Left renal pelvis (tissue), 4 donors: Measurements from ENCODE around the gene USP2. TPM values are rescaled to one million over a fixed set of nuclear protein-coding genes. Genes with fewer than 3 reads are reported as not detected.

ENCODE experiments used
- DNase-seq, 4 donors: peaks; one replicate each; pipeline ENCODE4 v3.0.0-alpha.2; 2013; ENCODE audit warnings: low read depth in 4 of 4, low spot score in 3 of 4
- polyA plus RNA-seq, 4 donors: library from polyadenylated mRNA; unstranded; fragments of 120-200 nt; gene quantifications; one replicate each; pipeline ENCODE4 v1.2.1, GENCODE V29; 2013; ENCODE audit not compliant: insufficient read length in 4 of 4

USP2 gene
- polyA plus RNA-seq, 4 donors, result 1.7 to 15.9 (median 9.5) TPM

DNA sequence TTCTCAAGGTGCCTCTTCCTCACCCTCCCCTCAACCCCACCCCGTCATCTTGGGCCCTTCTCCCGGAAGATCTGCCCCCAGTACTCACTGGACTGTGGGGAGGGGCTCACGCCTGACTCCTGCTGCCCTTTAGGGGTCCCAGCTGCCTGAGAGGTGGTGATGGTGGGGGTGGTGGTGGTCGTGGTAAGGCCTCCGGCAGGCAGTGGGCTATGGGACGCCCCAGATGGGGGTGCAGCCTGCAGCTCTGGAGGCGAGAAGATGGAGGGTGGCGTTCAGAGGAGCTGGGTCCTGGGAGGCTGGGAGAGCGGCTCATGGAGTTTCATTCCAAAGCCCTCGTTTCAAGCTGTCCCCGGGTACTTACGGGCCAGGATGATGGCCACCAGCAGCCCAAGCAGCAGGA is 35.8 kb downstream of the USP2 start:
- no peak for DNase-seq

DNA sequence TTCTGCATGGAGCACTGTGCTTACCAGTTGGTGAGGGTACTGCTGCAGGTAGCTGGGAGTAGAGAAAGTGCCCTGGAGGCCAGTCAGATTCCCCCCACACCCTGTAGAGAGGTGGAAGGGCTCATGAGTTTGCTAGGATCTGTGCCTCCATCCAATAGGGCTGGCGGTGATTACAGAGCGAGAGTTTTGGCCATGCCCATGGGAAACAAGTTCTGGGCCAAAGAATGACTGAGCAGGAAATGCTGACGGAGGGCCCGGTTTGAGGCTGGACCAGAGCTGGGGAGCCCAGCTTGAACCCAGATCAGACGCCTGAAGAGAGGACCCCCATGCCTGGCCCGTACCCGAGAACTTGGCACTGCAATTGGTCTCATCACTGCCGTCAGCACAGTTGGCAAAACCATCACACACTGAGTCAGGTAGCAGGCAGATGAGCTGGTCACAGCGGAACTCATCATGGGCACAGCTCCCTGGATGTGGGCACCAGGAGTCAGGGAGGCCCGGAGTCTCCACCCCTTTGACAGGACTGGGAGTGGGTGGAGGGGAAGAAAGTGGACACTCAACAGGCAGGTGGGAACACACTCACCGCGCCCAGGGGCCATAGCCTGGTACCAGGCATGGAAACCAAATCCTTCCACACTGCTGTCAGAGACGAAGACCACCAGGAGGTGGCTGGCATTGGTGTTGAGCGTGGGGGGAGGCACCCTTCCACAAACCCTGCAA is 37.0 kb downstream of the USP2 start:
- no peak for DNase-seq

DNA sequence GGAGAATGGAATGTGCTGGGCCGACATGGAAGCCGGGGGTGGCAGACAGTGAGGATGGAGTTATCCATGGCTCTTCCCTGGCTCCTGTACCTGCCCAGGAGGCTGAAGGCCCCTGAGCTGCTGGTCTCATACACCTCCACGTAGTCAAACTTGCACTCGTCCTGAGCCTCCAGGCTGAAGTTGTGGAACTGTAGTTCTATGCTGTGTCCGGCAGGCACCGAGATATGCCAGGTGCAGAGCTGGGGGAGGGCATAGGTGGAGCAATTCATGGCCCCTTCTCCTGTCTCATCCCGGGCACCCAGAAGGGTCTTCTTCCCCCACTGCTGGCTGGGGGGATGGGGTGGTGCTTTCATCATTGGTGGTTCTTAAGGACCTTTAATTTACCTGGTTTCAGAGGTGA is 37.8 kb downstream of the USP2 start:
- DNase-seq, result no peak

DNA sequence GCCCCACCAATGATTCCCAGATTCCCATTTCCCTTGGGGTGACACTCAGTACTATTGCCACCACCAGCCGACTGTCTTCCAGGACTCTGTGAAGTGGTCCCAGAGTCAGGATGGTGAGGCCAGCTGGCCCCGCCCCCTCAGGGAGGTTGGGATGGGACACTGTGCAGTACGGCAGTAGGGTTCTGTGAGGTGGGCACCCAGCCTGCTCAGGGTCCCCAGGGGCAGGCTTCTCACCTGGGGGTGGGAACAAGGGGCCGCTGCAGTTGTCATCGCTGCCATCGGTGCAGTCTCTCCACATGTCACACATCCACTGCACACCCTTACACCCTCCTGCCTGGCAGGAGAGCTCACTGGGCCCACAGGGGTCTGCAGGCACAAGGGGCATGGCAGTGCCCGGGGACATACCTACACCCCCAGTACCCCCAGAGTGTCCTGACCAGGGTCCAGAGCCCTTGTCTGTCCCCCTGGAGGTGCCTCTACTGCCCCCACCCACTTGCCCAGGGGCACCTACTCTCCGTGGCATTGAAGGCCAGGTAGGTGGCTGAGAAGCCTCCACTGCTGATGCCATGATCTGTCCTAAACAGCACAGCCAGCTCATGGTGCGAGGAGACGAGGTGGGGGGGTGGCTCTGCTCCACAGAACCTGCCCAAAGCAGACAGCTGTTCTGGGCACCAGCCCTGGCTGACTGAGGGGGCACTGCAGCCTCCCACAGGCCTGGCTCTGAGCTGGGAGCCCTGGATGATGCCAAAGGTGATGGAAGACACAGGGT is 38.9 kb downstream of the USP2 start:
- no peak for DNase-seq

DNA sequence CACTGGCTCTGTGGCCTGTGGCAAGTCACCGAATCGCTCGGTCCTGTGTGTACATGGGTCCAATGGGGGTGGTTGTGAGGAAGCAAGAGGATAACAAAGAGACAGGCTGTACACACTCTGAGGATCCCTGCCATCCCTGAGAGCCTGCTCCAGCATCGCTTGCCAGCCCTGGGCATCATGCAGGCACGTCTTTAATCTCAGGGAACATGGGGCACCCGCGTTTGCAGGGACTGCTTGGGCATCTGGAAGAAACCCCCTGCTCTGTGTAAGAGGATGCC is 39.5 kb downstream of the USP2 start:
- DNase-seq, result no peak

DNA sequence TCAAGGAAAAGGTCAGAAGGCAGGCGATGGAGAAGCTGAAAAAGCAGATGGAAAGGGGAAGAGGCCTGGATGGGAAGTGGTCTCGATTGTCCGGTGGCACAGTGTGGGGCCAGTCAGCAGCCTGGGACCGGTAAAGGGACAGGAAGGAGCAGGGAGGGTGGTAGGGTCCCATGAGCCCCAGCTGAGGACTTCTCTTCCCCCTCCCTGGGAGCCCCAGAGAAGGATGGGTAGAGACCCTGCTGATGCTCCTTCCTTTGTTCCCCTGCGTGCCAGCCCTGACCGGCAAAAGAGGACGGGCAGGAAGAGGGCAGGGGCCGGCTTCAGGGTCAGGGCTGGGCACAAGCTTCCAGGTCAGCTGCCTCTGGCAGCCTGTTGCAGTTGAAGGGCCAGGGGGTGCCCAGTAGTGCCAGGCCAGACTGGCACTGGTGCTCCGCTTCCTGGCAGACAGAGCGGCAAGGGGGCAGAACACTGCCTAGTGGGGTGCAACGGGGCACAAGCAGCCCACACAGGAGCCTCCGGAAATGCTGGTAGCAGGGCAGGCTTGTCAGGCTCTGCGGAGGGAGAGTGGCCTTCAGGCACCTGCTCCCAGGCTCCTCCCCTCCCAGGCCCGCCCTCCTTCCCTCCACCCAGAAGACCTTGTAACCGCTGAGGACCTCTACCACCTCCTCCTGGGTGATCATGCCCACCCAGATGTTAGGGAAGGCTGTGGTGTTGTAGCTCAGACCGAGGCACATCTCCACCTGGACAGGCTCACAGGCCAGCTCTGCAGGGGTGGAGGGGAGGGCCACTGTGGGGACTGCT is 40.1 kb downstream of the USP2 start:
- no peak for DNase-seq

DNA sequence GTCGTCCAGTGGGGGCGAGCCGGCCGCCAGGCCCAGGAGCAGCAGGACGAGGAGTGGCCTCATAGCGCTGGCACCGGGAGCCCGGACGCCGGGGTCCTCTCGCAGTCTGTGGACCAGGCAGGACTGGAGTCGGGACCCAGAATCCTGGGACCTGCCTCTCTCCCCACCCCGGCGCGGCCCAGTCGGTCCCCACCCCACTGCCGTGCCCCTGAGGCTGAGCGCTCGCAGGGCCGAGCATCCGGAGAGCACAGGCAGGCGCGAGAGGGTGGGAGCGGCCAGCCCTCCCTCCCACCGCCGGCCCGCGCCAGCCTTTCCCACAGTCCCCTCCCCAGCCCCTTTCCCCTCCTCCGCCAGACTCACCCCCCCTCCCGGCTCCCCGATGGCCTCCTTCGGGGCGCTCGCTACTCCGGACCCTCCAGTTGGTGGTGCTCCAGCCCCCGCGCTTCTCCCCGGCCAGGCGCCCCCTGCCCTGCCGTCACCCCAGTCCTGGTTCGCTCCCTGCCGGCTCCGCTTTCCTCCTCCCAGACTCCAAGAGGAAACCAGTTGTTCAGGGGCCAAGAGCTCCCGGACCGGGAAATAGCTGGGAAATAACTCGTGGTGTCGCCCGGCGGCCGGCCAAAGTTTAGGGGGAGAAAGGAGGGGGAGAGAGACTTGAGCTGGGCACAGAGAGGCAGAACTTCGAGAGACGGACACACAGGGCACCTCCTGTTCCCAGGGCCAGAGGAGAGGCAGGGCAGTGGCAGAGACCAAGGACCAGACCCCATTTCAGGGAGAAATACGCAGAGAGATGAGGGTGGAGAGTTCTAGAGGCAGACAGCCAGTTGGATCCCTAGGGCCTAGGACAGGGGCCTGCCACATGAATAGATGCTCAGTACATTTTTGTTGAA is 40.9 kb downstream of the USP2 start, which contains the start of gene C1QTNF5:
Gene C1QTNF5, minus strand, starts transcription at position 549 of the 887 bp plus-strand sequence. Its CDS starts 486 bp downstream, at position 63.
- DNase-seq, result no peak

DNA sequence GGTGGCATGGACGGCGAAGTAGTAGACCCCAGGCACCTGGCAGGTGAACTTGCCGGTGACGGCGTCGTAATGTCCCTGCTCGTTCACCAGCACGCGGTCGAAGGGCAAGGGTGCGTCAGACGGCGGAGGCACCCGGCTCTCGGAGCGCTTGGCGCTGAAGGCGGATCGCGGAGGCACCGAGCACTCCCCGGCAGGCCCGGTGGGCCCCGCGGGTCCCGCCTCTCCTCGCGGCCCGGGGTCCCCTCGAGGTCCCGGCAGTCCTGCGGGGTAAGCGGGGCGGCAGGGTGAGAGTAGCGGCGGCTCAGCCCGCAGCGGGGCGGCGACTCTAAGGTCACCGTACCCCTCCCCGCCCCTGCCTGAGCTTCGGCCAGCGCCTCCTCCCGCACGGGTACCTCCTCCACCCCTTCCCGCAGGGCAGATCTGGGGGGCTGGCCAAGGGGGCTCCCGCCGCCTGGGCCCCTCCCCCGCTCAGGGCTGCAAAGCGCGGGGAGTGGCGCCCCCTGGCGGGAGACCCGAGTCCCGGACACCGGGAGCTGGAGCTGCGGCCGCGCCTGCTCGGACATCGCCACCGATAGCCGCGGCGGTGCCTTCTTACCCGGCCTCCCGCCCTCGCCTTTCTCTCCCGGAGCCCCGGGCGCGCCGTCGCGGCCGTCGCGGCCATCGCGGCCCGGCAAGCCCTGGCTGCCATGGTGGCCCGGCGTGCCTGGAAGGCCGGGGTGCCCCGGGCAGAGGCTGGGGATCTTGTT is 41.7 kb downstream of the USP2 start:
- no peak for DNase-seq

DNA sequence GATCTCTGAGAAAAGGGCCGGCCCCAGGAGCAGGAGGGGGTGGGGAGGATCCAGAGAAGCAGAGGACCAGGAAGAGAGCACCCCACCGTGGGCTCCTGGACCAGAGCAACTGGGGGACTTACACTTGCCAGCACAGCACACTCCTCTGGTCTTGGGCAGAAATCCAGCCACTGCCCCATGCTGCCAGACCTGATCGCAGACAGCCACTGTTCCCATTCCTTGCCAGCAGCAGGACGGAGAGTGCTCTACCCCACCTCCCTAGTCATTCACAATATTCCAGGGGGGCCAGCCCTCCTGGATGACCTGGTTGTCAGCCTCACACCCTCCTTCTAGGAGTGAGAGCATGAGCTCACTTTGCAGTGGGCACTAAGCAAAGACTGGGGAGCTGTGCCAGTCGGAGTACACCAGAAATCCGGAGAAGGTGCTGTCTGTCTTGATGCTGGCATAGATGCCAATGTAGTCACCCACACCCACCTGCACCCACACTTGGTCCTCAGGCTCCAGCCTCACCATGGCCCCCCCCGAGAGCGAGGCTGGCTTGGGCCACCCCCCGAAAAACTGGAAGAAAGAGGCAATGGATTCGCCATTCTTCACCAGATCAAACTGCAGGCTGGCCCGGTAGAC is 42.4 kb downstream of the USP2 start:
- DNase-seq, result no peak

DNA sequence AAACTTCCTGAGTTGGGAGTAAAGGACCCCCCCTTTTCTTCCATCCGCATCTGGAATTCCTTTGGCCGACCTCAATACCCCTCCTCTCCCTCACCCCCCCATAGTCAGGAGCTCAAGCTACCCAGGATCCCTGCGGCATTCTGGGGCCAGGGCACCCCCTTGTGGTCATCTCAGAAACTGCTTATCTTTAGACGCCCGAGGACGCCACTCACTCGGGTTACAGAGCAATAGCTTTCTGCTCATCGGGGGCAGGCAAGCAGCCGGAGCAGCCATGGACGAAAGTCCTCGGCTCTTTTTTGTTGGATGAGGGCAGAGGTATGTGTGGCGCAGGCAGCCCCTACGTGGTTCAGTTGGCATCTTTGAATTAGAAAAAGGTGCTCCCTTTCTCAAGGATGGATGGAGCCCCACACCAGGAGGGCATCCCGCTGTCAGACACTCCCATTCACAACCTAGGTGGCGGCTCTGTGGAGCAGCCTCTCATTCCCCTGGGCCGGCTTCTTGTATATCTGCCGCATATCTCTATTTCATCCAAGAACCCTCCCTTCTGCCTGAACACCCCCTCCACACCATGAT is 43.1 kb downstream of the USP2 start:
- no peak for DNase-seq

DNA sequence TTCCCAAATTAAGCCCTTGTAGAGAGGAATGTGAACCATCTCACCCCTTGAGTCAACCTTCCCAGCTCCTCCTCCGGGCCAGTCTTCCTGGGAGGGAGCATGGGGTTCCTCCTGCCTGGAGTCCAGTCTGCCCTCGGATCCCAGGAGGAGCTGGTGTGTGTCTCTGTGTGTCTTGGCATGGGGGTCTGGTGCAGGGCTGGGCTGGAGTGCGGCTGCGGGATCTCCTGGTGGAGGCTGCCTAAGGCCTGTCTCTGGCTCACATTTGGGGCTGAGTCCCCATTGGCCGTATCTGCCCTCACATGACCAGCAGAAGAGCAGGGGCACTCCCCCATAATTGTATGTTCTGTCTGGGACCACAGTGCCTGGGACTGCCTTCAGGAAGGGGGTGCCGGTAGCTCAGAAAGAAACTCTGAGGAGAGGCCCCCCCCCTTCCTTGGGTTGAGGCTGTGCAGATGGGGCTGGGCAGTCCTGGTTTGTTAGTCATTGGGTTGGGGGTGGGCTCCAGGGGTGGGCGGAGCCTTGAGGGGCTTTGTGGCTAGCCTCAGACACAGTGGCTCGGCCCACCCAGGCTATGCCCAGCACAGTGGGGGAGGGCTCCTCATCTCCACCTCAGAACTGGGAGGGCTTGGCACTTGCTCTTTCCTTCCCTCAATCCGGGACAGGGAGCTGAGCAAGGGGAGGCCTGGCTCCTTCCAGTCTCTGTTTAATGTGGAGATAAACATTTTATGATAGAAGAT is 43.7 kb downstream of the USP2 start:
- no peak for DNase-seq

DNA sequence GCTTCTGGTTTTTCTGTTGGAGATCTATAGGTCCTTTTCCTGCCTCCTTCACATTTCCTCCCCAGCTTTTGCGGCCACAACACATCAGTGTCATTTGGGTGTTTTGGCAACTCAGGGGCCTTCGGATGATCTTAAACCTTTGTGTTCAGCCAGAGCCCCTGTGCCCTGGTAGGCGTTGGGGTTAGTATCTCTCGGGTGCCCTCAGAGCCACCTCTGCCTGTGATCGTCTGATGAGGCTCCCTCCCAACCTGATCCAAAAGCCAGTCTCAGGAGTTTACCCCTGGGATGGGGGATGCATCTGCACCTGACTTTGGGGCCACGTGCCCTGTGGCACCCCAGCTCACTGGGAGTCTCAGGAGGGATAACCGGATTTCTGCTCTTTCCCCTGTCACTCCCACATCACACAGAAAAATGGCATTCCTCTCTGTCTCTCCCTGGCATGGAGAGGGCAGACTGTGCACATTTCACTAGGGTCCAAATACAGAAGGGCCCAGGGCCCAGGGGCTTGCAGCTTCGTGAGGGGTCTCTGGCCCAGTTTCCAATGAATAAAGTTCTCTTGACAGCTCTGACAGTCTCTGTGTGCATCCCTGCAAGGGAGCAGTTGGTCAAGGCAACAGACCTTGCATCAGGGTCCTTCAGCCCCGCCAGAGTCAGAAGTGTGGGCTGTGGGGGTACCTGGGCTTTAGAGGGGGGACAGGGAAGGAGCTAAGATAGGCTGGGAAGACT is 44.6 kb downstream of the USP2 start:
- no peak for DNase-seq

DNA sequence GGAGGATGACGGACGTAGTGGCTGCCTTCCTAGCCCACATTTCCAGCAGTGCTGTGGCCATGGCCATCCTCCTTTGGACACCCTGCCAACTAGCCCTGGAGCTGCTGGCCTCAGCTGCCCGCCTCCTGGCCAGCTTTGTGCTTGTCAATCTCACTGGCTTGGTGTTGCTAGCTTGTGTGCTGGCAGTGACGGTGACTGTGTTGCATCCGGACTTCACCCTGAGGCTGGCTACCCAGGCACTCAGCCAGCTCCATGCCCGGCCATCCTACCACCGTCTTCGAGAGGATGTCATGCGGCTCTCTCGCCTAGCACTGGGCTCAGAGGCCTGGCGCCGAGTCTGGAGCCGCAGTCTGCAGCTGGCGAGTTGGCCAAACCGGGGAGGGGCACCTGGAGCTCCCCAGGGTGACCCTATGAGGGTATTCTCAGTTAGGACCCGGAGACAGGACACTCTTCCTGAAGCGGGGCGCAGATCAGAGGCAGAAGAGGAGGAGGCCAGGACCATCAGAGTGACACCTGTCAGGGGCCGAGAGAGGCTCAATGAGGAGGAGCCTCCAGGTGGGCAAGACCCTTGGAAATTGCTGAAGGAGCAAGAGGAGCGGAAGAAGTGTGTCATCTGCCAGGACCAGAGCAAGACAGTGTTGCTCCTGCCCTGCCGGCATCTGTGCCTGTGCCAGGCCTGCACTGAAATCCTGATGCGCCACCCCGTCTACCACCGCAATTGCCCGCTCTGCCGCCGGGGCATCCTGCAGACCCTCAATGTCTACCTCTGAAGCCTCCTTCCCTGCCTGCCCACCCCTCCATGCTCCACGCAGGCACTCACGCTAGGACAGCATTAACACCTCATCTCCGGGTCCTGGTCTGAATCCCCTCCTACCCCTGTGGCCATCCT is 45.6 kb downstream of the USP2 start:
- no peak for DNase-seq

DNA sequence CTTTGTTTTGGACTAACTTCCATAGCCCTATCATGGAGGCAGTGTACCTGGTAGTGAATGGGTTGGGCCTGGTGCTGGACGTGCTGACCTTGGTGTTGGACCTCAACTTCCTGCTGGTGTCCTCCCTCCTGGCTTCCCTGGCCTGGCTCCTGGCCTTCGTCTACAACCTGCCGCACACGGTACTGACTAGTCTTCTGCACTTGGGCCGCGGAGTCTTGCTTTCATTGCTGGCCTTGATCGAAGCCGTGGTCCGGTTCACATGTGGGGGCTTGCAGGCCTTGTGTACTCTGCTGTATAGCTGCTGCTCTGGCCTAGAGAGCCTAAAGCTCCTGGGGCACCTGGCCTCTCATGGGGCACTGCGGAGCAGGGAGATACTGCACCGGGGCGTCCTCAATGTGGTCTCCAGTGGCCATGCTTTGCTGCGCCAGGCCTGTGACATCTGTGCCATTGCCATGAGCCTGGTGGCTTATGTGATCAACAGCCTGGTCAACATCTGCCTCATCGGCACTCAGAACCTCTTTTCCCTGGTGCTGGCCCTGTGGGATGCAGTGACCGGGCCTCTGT is 46.3 kb downstream of the USP2 start:
- no peak for DNase-seq

DNA sequence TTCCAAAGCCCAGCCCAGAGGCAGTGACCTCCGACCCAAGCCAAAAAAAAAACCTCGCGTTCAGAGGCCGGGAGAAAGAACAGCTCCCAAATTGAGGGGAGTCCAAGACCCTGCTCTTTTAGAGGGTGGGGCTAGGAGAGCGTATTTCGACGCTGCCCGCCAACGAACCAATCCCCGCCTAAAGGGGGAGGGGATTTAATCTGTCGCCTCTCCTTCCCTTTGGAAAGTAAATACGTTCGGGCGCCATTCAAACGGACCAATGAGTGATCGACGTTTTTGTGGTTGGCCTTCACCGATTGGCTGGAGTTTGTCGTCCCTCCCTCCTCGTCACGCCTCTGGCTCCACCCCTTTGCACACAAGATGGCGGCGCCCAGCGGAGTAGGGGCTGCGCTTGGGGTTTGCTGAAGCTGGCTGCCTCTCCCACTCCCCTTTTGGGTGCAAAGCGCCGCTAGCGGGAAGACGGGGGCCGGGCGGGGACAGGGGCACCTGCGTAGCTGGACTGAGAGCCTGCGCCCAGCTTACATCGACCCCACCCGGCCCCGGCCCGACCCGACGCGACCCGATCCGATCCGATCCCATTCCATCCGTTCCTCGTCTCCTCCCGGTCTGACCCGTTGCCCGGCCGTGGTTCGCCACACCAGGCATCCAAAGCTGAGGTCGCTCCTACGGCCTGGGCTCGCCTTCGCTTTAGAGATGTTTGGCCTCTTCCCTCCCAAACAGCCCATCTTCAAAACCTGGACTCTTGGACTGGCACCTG is 47.1 kb downstream of the USP2 start, which contains the start of gene RNF26:
Gene RNF26, plus strand, starts transcription at position 354 of the 757 bp plus-strand sequence. CDS start 596 bp downstream, outside the sequence.
- DNase-seq, result peak; percentile 95 to 98 (median 97)
